Lung (tissue), 12 donors: ENCODE data around the gene MYH10. TPM values are rescaled to one million over a fixed set of nuclear protein-coding genes. Genes with fewer than 3 reads are reported as not detected.
A peak's percentile ranks its signal among the peaks of the same experiment; 100 is the strongest.

Source experiments
- ATAC-seq: fragments of 200-7000 bp; cut with Tn5 transposase; one replicate; pipeline ENCODE4 v1.9.1; 2020; ENCODE audit warnings: moderate number of reproducible peaks; ENCODE audit not compliant: insufficient read depth, low FRiP score
- DNase-seq, 3 donors: peaks; one replicate each; pipeline ENCODE4 v3.0.0-alpha.2; 2013 to 2017
- H3K27ac ChIP-seq, 2 donors: one replicate each; pipeline ENCODE4 v1.5.1; 2013; ENCODE audit warnings: mild to moderate bottlenecking in 2 of 2, moderate library complexity in 2 of 2, control low read depth in 1 of 2, inconsistent platforms in 1 of 2, low read depth in 1 of 2, low read length in 1 of 2
- H3K27me3 ChIP-seq, 3 donors: one replicate each; pipeline ENCODE4 v1.5.1; 2013; ENCODE audit warnings: low read length in 2 of 3; ENCODE audit not compliant: control insufficient read depth in 3 of 3, insufficient read depth in 3 of 3
- H3K36me3 ChIP-seq, 4 donors: one replicate each; pipeline ENCODE4 v1.5.1; 2013; ENCODE audit warnings: low read length in 4 of 4, mild to moderate bottlenecking in 1 of 4, moderate library complexity in 1 of 4; ENCODE audit not compliant: control insufficient read depth in 4 of 4, insufficient read depth in 4 of 4
- H3K4me1 ChIP-seq, 5 donors: one replicate each; pipeline ENCODE4 v1.5.1; 2013; ENCODE audit warnings: low read length in 5 of 5, mild to moderate bottlenecking in 2 of 5, moderate library complexity in 1 of 5; ENCODE audit not compliant: control insufficient read depth in 5 of 5, insufficient read depth in 5 of 5
- H3K4me3 ChIP-seq: one replicate; pipeline ENCODE4 v1.5.1; 2013; ENCODE audit warnings: mild to moderate bottlenecking, control low read depth, moderate library complexity
- H3K9ac ChIP-seq, 2 donors: one replicate each; pipeline ENCODE4 v1.5.1; 2013; ENCODE audit warnings: low read length in 2 of 2, control low read depth in 1 of 2; ENCODE audit not compliant: insufficient read depth in 1 of 2
- H3K9me3 ChIP-seq, 4 donors: one replicate each; pipeline ENCODE4 v1.5.1; 2013; ENCODE audit warnings: low read length in 3 of 4, mild to moderate bottlenecking in 1 of 4, moderate library complexity in 1 of 4; ENCODE audit not compliant: control insufficient read depth in 4 of 4, insufficient read depth in 3 of 4
- CTCF ChIP-seq: IDR thresholded peaks from 2 replicates; pipeline ENCODE4 v1.5.1; 2012; ENCODE audit warnings: mild to moderate bottlenecking; ENCODE audit errors: control extremely low read depth, extremely low read depth
- WGBS, 2 donors: extraction: QIAGEN DNeasy Blood & Tissue Kit; methylation state at CpG; one replicate each; pipeline ENCODE4 v1.1.7; 2013; 5-methylcytosine and 5-hydroxymethylcytosine counted together
- polyA plus RNA-seq, 2 donors: library from polyadenylated mRNA; stranded (reverse); fragments of 200-250 nt; gene quantifications; one replicate each; pipeline ENCODE4 v1.2.1, GENCODE V29; 2013
- total RNA-seq, 2 donors: library from RNA; depleted of rRNA in 1 of 2; stranded (reverse); fragments of >200 nt in 1 of 2; gene quantifications; one replicate each; pipeline ENCODE4 v1.2.1, GENCODE V29; 2014 to 2021
- donor health status: control.
- donor health status: control.
- donor health status: Bipolar disorder and iron deficiency.
- donor health status: healthy.
- donor health status: DM: yes; HTN: yes; CAD: no.

MYH10 gene
- total and polyA plus RNA-seq, 4 donors = 9.6 to 194 (median 44.7) TPM

- no peak for TF ChIP-seq CTCF
- ATAC-seq = no peak
Measured at GRCh38 chr17:8534498-8535188, 95.9 kb downstream of the MYH10 start.

GRCh38 chr17:8532021-8532420 lies 98.5 kb downstream of the MYH10 start:
- no peak overlapping the region for H3K9ac ChIP-seq
- ATAC-seq (peak; percentile 34), DNase-seq (peak in 1 of 3 donors; percentile 3)
- peaks cover 0 to 2% (median 0%) of the 10 kb centered on the region in 5 donors for H3K4me1 ChIP-seq
- H3K36me3 ChIP-seq = peaks cover 5 to 60% (median 20%) of the 10 kb centered on the region in 4 donors
- H3K4me3 ChIP-seq = no peak overlapping the region
- no peaks in the 10 kb centered on the region for H3K27me3 ChIP-seq
- TF ChIP-seq CTCF = no peak
- H3K27ac ChIP-seq = no peak overlapping the region
- WGBS, 2 donors = 76 to 91% methylated on average over 3 of the region's 3 CpGs
- no peaks in the 10 kb centered on the region for H3K9me3 ChIP-seq

More at GRCh38 chr17:8534498-8535188, 95.9 kb downstream of the MYH10 start:
- Histone ChIP-seq H3K4me3 (no peak overlapping the region), H3K9ac (no peak overlapping the region), H3K36me3 (peaks cover 3 to 55% (median 22%) of the 10 kb centered on the region in 4 donors), H3K27me3 (no peaks in the 10 kb centered on the region), H3K4me1 (peaks cover 0 to 2% (median 0%) of the 10 kb centered on the region in 5 donors), H3K27ac (no peak overlapping the region), H3K9me3 (no peaks in the 10 kb centered on the region)
- 96% methylated on average over 9 of the region's 9 CpGs for WGBS, 2 donors
- no peak for DNase-seq

- Histone ChIP-seq H3K4me1 (no peaks in the 10 kb centered on the region), H3K36me3 (peaks cover 2 to 50% (median 20%) of the 10 kb centered on the region in 4 donors), H3K27me3 (no peaks in the 10 kb centered on the region), H3K9me3 (no peaks in the 10 kb centered on the region), H3K9ac (no peak overlapping the region), H3K4me3 (no peak overlapping the region), H3K27ac (no peak overlapping the region)
- no peak for DNase-seq
- no peak for TF ChIP-seq CTCF
- no peak for ATAC-seq
- WGBS, 2 donors = 60 to 74% methylated on average over 5 of the region's 5 CpGs
Measured at GRCh38 chr17:8522577-8522976, 107.9 kb downstream of the MYH10 start.
